Neural cell (in vitro differentiated cells): ENCODE measurements around the gene KLF18. TPM values are rescaled to one million over a fixed set of nuclear protein-coding genes. Genes with fewer than 3 reads are reported as not detected.

Experiments used
- H2AFZ ChIP-seq: fragments of 200-600, 300-800 bp; sonication (generic), shearing (Covaris generic); 2 replicates; pipeline ENCODE4 v1.6.0; 2014; ENCODE audit warnings: low read depth, mild to moderate bottlenecking, antibody characterized with exemption, low read length, moderate library complexity
- H3F3A ChIP-seq: fragments of 200-600 bp; shearing (Covaris generic); 2 replicates; pipeline ENCODE4 v1.6.1; 2016; ENCODE audit warnings: mild to moderate bottlenecking, moderate library complexity, mixed read lengths, antibody characterized with exemption, low read length; ENCODE audit not compliant: insufficient read depth, poor library complexity, severe bottlenecking
- H3K27ac ChIP-seq: fragments of 200-600, 300-800 bp; sonication (generic), shearing (Covaris generic); 2 replicates; pipeline ENCODE4 v1.5.1; 2014; ENCODE audit warnings: mild to moderate bottlenecking, low read length, moderate library complexity
- H3K27me3 ChIP-seq: fragments of 300-800, 200-600 bp; sonication (generic), shearing (Covaris generic); 2 replicates; pipeline ENCODE4 v1.6.0; 2014; ENCODE audit warnings: mild to moderate bottlenecking, low read depth, low read length, moderate library complexity; ENCODE audit not compliant: insufficient read depth
- H3K36me3 ChIP-seq: fragments of 300-800, 200-600 bp; sonication (generic), shearing (Covaris generic); 2 replicates; pipeline ENCODE4 v1.5.1; 2014; ENCODE audit warnings: mild to moderate bottlenecking, antibody characterized with exemption, low read length, moderate library complexity; ENCODE audit not compliant: insufficient read depth
- H3K4me2 ChIP-seq: fragments of 300-800, 200-600 bp; sonication (generic), shearing (Covaris generic); 2 replicates; pipeline ENCODE4 v1.6.0; 2014; ENCODE audit warnings: mild to moderate bottlenecking, low read length
- H3K4me3 ChIP-seq: fragments of 300-800, 200-600 bp; sonication (generic), shearing (Covaris generic); 2 replicates; pipeline ENCODE4 v1.5.1; 2014; ENCODE audit warnings: mild to moderate bottlenecking, low read length, moderate library complexity
- H3K79me2 ChIP-seq: fragments of 200-600 bp; shearing (Covaris generic); replicated peaks from 2 replicates; pipeline ENCODE4 v1.6.0; 2014; ENCODE audit warnings: mild to moderate bottlenecking, low read length, moderate library complexity; ENCODE audit not compliant: insufficient read depth
- H3K9ac ChIP-seq: fragments of 300-800, 200-600 bp; sonication (generic), shearing (Covaris generic); 2 replicates; pipeline ENCODE4 v1.6.1; 2016; ENCODE audit warnings: mild to moderate bottlenecking, low read length, mixed read lengths
- H3K9me2 ChIP-seq: fragments of 200-600 bp; shearing (Covaris generic); 2 replicates; pipeline ENCODE4 v1.6.1; 2016; ENCODE audit warnings: mild to moderate bottlenecking, low read length, mixed read lengths; ENCODE audit not compliant: insufficient read depth
- H3K9me3 ChIP-seq: fragments of 200-600, 300-800 bp; sonication (generic), shearing (Covaris generic); 2 replicates; pipeline ENCODE4 v1.6.1; 2016; ENCODE audit warnings: mild to moderate bottlenecking, mixed run types, low read length, moderate library complexity, mixed read lengths
- H4K20me1 ChIP-seq: fragments of 200-600 bp; shearing (Covaris generic); 2 replicates; pipeline ENCODE4 v1.6.1; 2016; ENCODE audit warnings: mild to moderate bottlenecking, mixed run types; ENCODE audit not compliant: insufficient read depth
- EP300 ChIP-seq: fragments of 450-650 bp; conservative IDR thresholded peaks from 2 replicates; pipeline ENCODE4 v1.6.1; 2014; ENCODE audit warnings: antibody characterized with exemption, mild to moderate bottlenecking, moderate library complexity; ENCODE audit not compliant: poor library complexity, severe bottlenecking
- EZH2 ChIP-seq: fragments of 200-600, 300-800 bp; shearing (Covaris generic), sonication (generic); IDR thresholded peaks from 2 replicates; pipeline ENCODE4 v1.6.1; 2014; ENCODE audit warnings: antibody characterized with exemption, low read length, borderline replicate concordance, mild to moderate bottlenecking; ENCODE audit not compliant: insufficient read depth, poor library complexity, severe bottlenecking
- MXI1 ChIP-seq: fragments of 450-650 bp; conservative IDR thresholded peaks from 2 replicates; pipeline ENCODE4 v1.6.1; 2014; ENCODE audit warnings: antibody characterized with exemption, mild to moderate bottlenecking; ENCODE audit not compliant: poor library complexity, severe bottlenecking
- POLR2AphosphoS5 ChIP-seq: IDR thresholded peaks from 2 replicates; pipeline ENCODE4 v1.6.1; 2012
- RAD21 ChIP-seq: fragments of 450-650 bp; conservative IDR thresholded peaks from 2 replicates; pipeline ENCODE4 v1.6.1; 2014; ENCODE audit warnings: antibody characterized with exemption, mild to moderate bottlenecking, moderate library complexity
- SMC3 ChIP-seq: fragments of 450-650 bp; conservative IDR thresholded peaks from 2 replicates; pipeline ENCODE4 v1.6.1; 2014; ENCODE audit warnings: antibody characterized with exemption, mild to moderate bottlenecking, moderate library complexity; ENCODE audit not compliant: poor library complexity
- TAF1 ChIP-seq: IDR thresholded peaks from 2 replicates; pipeline ENCODE4 v1.6.1; 2012; ENCODE audit warnings: low read depth
- polyA plus RNA-seq: library from polyadenylated mRNA; depleted of rRNA; stranded (reverse); fragments of >200 nt; gene quantifications from 2 replicates; pipeline ENCODE4 v1.2.3, GENCODE V29; 2014
- TF ChIP-seq, protein P1 (sequence below): fragments of 450-650 bp; IDR thresholded peaks from 2 replicates; pipeline ENCODE4 v1.5.1; 2014; ENCODE audit warnings: antibody characterized with exemption, mild to moderate bottlenecking, moderate library complexity; ENCODE audit not compliant: poor library complexity, severe bottlenecking
- TF ChIP-seq, protein P2 (sequence below): IDR thresholded peaks from 2 replicates; pipeline ENCODE4 v1.6.1; 2012; ENCODE audit warnings: borderline replicate concordance

Gene KLF18
- polyA plus RNA-seq, 1 donor from 2014 or later = not detected

DNA sequence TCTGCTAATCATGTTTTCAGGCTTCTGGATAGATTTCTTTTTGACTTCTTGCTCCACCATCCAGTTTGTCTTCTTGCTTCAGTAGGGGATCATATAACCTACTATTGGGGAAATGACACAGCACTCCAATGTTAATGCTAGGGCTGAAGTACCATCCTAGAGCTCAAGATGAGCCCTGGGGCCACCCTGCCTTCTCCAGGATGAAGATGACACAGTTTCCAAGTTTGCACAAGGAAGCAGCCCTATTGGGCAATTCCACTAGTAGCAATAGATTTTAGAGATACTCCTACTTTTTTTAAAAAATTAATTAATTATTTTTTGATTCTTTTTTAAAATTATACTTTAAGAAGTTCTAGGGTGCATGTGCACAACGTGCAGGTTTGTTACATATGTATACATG is 11.3 kb upstream of the KLF18 start:
- H3K79me2 ChIP-seq = no peaks in the 10 kb centered on the region
- no peaks in the 10 kb centered on the region for H3K36me3 ChIP-seq
- no peaks in the 10 kb centered on the region for H3F3A ChIP-seq
- H3K9me3 ChIP-seq = no peaks in the 10 kb centered on the region
- no peaks in the 10 kb centered on the region for H3K9me2 ChIP-seq
- no peak overlapping the region for H3K4me3 ChIP-seq
- no peaks in the 10 kb centered on the region for H4K20me1 ChIP-seq
- H2AFZ ChIP-seq = no peak overlapping the region
- no peak overlapping the region for H3K9ac ChIP-seq
- no peak overlapping the region for H3K4me2 ChIP-seq
- no peaks in the 10 kb centered on the region for H3K27me3 ChIP-seq
- no peak overlapping the region for H3K27ac ChIP-seq
- TF ChIP-seq EP300 (no peak), MXI1 (no peak), TAF1 (no peak), POLR2AphosphoS5 (no peak), EZH2 (no peak), SMC3 (no peak), RAD21 (no peak)
- TF ChIP-seq, protein P1, sequence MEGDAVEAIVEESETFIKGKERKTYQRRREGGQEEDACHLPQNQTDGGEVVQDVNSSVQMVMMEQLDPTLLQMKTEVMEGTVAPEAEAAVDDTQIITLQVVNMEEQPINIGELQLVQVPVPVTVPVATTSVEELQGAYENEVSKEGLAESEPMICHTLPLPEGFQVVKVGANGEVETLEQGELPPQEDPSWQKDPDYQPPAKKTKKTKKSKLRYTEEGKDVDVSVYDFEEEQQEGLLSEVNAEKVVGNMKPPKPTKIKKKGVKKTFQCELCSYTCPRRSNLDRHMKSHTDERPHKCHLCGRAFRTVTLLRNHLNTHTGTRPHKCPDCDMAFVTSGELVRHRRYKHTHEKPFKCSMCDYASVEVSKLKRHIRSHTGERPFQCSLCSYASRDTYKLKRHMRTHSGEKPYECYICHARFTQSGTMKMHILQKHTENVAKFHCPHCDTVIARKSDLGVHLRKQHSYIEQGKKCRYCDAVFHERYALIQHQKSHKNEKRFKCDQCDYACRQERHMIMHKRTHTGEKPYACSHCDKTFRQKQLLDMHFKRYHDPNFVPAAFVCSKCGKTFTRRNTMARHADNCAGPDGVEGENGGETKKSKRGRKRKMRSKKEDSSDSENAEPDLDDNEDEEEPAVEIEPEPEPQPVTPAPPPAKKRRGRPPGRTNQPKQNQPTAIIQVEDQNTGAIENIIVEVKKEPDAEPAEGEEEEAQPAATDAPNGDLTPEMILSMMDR = no peak
- TF ChIP-seq, protein P2, sequence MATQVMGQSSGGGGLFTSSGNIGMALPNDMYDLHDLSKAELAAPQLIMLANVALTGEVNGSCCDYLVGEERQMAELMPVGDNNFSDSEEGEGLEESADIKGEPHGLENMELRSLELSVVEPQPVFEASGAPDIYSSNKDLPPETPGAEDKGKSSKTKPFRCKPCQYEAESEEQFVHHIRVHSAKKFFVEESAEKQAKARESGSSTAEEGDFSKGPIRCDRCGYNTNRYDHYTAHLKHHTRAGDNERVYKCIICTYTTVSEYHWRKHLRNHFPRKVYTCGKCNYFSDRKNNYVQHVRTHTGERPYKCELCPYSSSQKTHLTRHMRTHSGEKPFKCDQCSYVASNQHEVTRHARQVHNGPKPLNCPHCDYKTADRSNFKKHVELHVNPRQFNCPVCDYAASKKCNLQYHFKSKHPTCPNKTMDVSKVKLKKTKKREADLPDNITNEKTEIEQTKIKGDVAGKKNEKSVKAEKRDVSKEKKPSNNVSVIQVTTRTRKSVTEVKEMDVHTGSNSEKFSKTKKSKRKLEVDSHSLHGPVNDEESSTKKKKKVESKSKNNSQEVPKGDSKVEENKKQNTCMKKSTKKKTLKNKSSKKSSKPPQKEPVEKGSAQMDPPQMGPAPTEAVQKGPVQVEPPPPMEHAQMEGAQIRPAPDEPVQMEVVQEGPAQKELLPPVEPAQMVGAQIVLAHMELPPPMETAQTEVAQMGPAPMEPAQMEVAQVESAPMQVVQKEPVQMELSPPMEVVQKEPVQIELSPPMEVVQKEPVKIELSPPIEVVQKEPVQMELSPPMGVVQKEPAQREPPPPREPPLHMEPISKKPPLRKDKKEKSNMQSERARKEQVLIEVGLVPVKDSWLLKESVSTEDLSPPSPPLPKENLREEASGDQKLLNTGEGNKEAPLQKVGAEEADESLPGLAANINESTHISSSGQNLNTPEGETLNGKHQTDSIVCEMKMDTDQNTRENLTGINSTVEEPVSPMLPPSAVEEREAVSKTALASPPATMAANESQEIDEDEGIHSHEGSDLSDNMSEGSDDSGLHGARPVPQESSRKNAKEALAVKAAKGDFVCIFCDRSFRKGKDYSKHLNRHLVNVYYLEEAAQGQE = no peak

DNA sequence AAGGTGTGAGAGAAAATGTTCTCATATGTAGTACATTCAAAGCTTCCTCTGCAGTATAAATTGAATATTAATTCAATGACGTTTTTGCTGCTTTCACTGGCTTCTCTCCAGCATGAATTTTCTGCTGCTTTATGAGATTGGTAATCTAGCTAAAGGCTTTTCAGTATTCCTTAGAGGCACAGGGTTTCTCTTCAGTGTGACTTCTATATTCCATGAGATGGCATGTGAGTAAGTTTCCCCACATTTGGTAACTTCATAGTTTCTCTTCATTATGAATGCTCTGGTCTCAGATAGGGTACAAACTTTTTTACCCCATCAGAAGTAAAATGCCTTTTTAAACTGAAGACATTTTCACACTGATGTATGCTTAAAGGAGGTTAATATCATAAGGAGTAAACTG is 10.4 kb upstream of the KLF18 start:
- H3K9me3 ChIP-seq = no peaks in the 10 kb centered on the region
- H3K9ac ChIP-seq = no peak overlapping the region
- H4K20me1 ChIP-seq = no peaks in the 10 kb centered on the region
- H3K27me3 ChIP-seq = no peaks in the 10 kb centered on the region
- H3F3A ChIP-seq = no peaks in the 10 kb centered on the region
- H2AFZ ChIP-seq = no peak overlapping the region
- no peaks in the 10 kb centered on the region for H3K36me3 ChIP-seq
- no peak overlapping the region for H3K4me3 ChIP-seq
- H3K4me2 ChIP-seq = no peak overlapping the region
- H3K9me2 ChIP-seq = no peaks in the 10 kb centered on the region
- no peak overlapping the region for H3K27ac ChIP-seq
- no peak for TF ChIP-seq EP300
- TF ChIP-seq TAF1 = no peak
- no peaks in the 10 kb centered on the region for H3K79me2 ChIP-seq

DNA sequence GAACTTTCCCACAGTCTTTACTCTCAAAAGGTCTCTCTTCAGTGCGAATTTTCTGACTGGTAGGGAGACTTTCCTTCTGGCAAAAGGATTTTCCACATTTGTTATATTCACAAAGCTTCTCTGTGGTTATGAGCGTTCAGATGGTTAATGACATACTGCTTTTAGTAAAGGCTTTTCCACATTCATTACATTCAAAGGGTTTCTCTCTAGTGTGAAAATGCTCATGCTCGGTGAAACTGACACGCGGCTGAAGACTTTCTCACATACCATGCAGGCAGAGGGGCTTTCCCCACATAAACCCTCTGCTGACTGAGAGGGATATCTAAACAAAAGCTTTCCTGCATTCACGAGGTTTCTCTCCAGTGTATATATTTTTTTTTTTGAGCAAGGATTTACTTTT is 9.9 kb upstream of the KLF18 start:
- no peaks in the 10 kb centered on the region for H4K20me1 ChIP-seq
- no peaks in the 10 kb centered on the region for H3K36me3 ChIP-seq
- H3K79me2 ChIP-seq = no peaks in the 10 kb centered on the region
- H3K9ac ChIP-seq = no peak overlapping the region
- H3F3A ChIP-seq = no peaks in the 10 kb centered on the region
- no peak overlapping the region for H3K27ac ChIP-seq
- no peaks in the 10 kb centered on the region for H3K9me2 ChIP-seq
- H3K27me3 ChIP-seq = no peaks in the 10 kb centered on the region
- H2AFZ ChIP-seq = no peak overlapping the region
- TF ChIP-seq EP300 = no peak
- TF ChIP-seq TAF1 = no peak
- TF ChIP-seq, protein P2 = no peak
- no peak for TF ChIP-seq POLR2AphosphoS5
- TF ChIP-seq, protein P1 = no peak
- TF ChIP-seq RAD21 = no peak
- TF ChIP-seq SMC3 = no peak
- no peak for TF ChIP-seq MXI1
- no peak for TF ChIP-seq EZH2
- H3K4me3 ChIP-seq = no peak overlapping the region
- no peaks in the 10 kb centered on the region for H3K9me3 ChIP-seq
- no peak overlapping the region for H3K4me2 ChIP-seq
